HepG2 (cell line): ENCODE results near the gene VMO1. TPM values are rescaled to one million over a fixed set of nuclear protein-coding genes. Genes with fewer than 3 reads are reported as not detected.

Source experiments
- AHDC1 ChIP-seq: sonication (generic); formaldehyde crosslinking; IDR thresholded peaks from 2 replicates; pipeline ENCODE4 v1.5.1; 2020; ENCODE audit warnings: mild to moderate bottlenecking, missing genetic modification reagents, borderline replicate concordance
- ATF1 ChIP-seq: IDR thresholded peaks from 2 replicates; pipeline ENCODE4 v1.6.1; 2016; ENCODE audit warnings: mild to moderate bottlenecking, control low read depth
- BORCS8-MEF2B ChIP-seq: sonication (generic); formaldehyde crosslinking; IDR thresholded peaks from 2 replicates; pipeline ENCODE4 v1.8.0; 2022; ENCODE audit warnings: mild to moderate bottlenecking, missing genetic modification reagents
- GATAD1 ChIP-seq: IDR thresholded peaks from 2 replicates; pipeline ENCODE4 v1.6.1; 2016; ENCODE audit warnings: missing genetic modification reagents, missing compliant biosample characterization
- HOMEZ ChIP-seq: IDR thresholded peaks from 2 replicates; pipeline ENCODE4 v1.6.1; 2016; ENCODE audit warnings: low read depth
- KDM2A ChIP-seq: sonication (generic); formaldehyde crosslinking; IDR thresholded peaks from 2 replicates; pipeline ENCODE4 v1.4.0; 2020; ENCODE audit warnings: low read depth, missing genetic modification reagents, borderline replicate concordance
- MAX ChIP-seq: IDR thresholded peaks from 2 replicates; pipeline ENCODE4 v1.6.1; 2012; ENCODE audit warnings: inconsistent platforms
- NFIC ChIP-seq: IDR thresholded peaks from 2 replicates; pipeline ENCODE4 v1.6.1; 2012; ENCODE audit warnings: mild to moderate bottlenecking, low read length, inconsistent platforms
- NR0B2 ChIP-seq: sonication (generic); formaldehyde crosslinking; IDR thresholded peaks from 2 replicates; pipeline ENCODE4 v1.4.0; 2020; ENCODE audit warnings: mild to moderate bottlenecking, missing genetic modification reagents
- ZNF570 ChIP-seq: sonication (generic); formaldehyde crosslinking; IDR thresholded peaks from 2 replicates; pipeline ENCODE4 v1.4.0; 2020; ENCODE audit warnings: mild to moderate bottlenecking, missing genetic modification reagents, borderline replicate concordance
- ZNF614 ChIP-seq: IDR thresholded peaks from 2 replicates; pipeline ENCODE4 v1.6.1; 2018; ENCODE audit warnings: missing biosample characterization, missing genetic modification reagents, inconsistent platforms, borderline replicate concordance
- ZNF660 ChIP-seq: sonication (generic); formaldehyde crosslinking; IDR thresholded peaks from 2 replicates; pipeline ENCODE4 v1.5.1; 2020; ENCODE audit warnings: mild to moderate bottlenecking, low read depth, missing genetic modification reagents, borderline replicate concordance
- ZNF790 ChIP-seq: sonication (generic); formaldehyde crosslinking; IDR thresholded peaks from 2 replicates; pipeline ENCODE4 v1.8.0; 2022; ENCODE audit warnings: missing genetic modification reagents, mild to moderate bottlenecking, borderline replicate concordance
- polyA plus RNA-seq, 8 experiments: library from polyadenylated mRNA; depleted of rRNA in 3 of 8; stranded (reverse) in 7 of 8; unstranded in 1 of 8; fragments of >200 nt; fragmentation: Illumina TruSeq in 4 of 8; extraction: Trizol in 4 of 8; gene quantifications; 2 replicates each; pipeline versions ENCODE4 v1.2.1 to v1.2.3, GENCODE V29; 2011 to 2016; ENCODE audit warnings: low read depth in 4 of 8, missing spikeins in 1 of 8, mixed read lengths in 1 of 8; ENCODE audit not compliant: insufficient read depth in 1 of 8
- total RNA-seq, 5 experiments: library from RNA; depleted of rRNA; stranded (reverse); fragments of >200 nt; fragmentation: Illumina TruSeq; extraction: Trizol; gene quantifications; 2 replicates each; pipeline ENCODE4 v1.2.3, GENCODE V29; 2016; ENCODE audit warnings: low read depth in 1 of 5
- TF ChIP-seq, protein P1 (sequence below): sonication (generic); formaldehyde crosslinking; IDR thresholded peaks from 2 replicates; pipeline ENCODE4 v1.5.1; 2020; ENCODE audit warnings: mild to moderate bottlenecking, missing genetic modification reagents

VMO1 gene
- total and polyA plus RNA-seq, 2 of the 13 experiments (the other 11 are each of a cell fraction or from before 2014, with no cell fraction given): not detected

DNA sequence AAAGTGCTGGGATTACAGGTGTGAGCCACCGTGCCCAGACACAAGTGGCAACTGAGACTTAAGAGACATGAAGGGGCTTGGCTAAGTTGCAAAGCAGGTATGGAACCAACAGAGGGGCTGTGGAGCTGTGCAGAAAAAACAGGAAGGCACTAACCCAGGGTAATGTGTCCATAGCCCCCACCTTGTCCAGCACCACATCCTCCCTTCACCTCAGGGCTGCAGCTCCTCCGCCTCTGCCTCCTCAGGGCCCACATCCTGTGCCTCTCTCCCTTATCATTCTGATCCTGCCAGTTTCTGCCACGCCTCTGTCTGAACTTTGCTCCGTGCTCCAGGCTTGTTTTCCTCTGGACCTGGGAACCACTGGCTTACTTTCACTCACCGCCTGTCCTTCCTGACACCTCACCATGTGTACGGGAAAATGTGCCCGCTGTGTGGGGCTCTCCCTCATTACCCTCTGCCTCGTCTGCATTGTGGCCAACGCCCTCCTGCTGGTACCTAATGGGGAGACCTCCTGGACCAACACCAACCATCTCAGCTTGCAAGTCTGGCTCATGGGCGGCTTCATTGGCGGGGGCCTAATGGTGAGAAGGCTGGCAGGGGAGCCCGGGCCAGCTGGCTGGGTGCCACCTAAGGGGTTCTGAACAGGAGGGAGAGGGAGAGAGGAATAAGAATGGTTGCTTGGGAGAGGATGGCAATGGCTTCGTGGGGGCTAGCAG is 14.5 kb downstream of the VMO1 start, which contains the start of gene TM4SF5 (continued):
- TF ChIP-seq ZNF614 (CRISPR knock-in tag): peak; percentile 61; the same call in 1 of the 2 replicates
- no peak for TF ChIP-seq ATF1 (CRISPR knock-in tag)
- TF ChIP-seq ZNF790 (CRISPR knock-in tag): no peak
- TF ChIP-seq HOMEZ (CRISPR knock-in tag): 0 out of 2 replicates have a peak, but pooled peaks have one; percentile 76
- TF ChIP-seq AHDC1 (CRISPR knock-in tag): peak; percentile 72; the same call in 1 of the 2 replicates
- TF ChIP-seq BORCS8-MEF2B (CRISPR knock-in tag): peak; percentile 90
- TF ChIP-seq NFIC: no peak
- TF ChIP-seq KDM2A (CRISPR knock-in tag): no peak
- TF ChIP-seq, protein P1, sequence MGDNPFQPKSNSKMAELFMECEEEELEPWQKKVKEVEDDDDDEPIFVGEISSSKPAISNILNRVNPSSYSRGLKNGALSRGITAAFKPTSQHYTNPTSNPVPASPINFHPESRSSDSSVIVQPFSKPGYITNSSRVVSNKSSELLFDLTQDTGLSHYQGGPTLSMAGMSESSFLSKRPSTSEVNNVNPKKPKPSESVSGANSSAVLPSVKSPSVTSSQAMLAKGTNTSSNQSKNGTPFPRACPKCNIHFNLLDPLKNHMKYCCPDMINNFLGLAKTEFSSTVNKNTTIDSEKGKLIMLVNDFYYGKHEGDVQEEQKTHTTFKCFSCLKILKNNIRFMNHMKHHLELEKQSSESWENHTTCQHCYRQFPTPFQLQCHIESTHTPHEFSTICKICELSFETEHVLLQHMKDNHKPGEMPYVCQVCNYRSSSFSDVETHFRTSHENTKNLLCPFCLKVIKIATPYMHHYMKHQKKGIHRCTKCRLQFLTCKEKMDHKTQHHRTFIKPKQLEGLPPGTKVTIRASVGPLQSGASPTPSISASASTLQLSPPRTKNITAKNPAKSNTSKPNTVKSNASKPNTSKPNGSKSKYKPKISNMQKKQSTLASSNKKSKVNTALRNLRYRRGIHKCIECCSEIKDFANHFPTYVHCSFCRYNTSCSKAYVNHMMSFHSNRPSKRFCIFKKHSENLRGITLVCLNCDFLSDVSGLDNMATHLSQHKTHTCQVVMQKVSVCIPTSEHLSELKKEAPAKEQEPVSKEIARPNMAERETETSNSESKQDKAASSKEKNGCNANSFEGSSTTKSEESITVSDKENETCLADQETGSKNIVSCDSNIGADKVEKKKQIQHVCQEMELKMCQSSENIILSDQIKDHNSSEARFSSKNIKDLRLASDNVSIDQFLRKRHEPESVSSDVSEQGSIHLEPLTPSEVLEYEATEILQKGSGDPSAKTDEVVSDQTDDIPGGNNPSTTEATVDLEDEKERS (CRISPR knock-in tag): no peak; the same call in 1 of the 2 replicates
- peak; percentile 93 for TF ChIP-seq MAX
- TF ChIP-seq ZNF570: no peak
- TF ChIP-seq NR0B2 (CRISPR knock-in tag): peak; percentile 70; the same call in 1 of the 2 replicates
- peak; percentile 73 for TF ChIP-seq GATAD1 (CRISPR knock-in tag)
- no peak for TF ChIP-seq ZNF660 (CRISPR knock-in tag)
